ENCODE measurements around the gene CLIP3. TPM values are rescaled to one million over a fixed set of nuclear protein-coding genes. Genes with fewer than 3 reads are reported as not detected.

The CLIP3 gene
- total RNA-seq, 1 experiment from 2014 or later: 1.5 TPM

DNA sequence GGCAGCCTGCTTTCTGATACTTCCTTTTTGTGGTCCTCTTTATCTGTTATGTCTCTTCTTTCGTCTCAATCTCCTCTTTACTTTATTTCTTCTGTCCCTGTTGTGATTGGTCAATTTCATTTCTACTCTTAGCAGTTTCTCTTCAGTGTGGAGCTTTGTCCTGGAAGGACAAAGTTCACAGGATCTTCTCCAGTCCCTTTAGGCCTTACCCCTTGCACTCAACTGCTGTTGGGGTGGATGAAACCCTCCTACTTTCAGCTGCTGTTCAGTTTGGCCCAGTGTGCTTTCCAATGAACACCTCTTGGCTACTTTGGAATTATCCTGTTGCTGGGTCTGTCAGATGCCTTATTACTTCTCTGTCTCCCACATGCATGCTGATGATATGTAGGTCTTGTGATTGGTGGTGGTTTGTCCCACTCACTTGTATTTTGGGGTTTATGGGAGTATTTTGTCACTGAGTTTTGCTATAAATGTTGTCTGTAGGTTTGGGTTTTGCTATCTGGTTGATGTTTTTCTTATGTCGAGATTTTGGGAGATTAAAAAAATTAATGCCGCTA lies 46.8 kb upstream of the CLIP3 start:
- Histone ChIP-seq H3K4me1 (ENCODE audit: control insufficient read depth in 1 of 2, insufficient read depth in 2 of 2, low read length in 2 of 2) (no peaks in the 10 kb centered on the region), H4K20me1 (ENCODE audit: insufficient read depth) (no peaks in the 10 kb centered on the region), H3K36me3 (ENCODE audit: control insufficient read depth in 1 of 2, insufficient read depth in 2 of 2, low read length in 2 of 2) (peaks cover 20 to 40% of the 10 kb centered on the region in 2 experiments), H3K4me2 (ENCODE audit: low read length) (no peak overlapping the region), H3K9me2 (ENCODE audit: insufficient read depth) (no peaks in the 10 kb centered on the region), H3K79me2 (ENCODE audit: insufficient read depth, low read length) (no peaks in the 10 kb centered on the region), H3K27me3 (ENCODE audit: insufficient read depth, low read length) (no peaks in the 10 kb centered on the region), H3K9ac (ENCODE audit: low read length) (no peak overlapping the region), H3K4me3 (replicated peaks in 1 of 2; ENCODE audit: low read depth in 1 of 2, low read length in 2 of 2) (no peak overlapping the region), H3K27ac (ENCODE audit: low read depth, low read length) (no peak overlapping the region), H3K9me3 (ENCODE audit: control insufficient read depth in 1 of 2, insufficient read depth in 1 of 2, low read depth in 1 of 2, low read length in 2 of 2) (no peaks in the 10 kb centered on the region), H2AFZ (ENCODE audit: low read depth, low read length, poor library complexity, severe bottlenecking) (no peak overlapping the region)
- intact Hi-C loops (cut with micrococcal nuclease): no loop called here
- ATAC-seq (no peak), DNase-seq (ENCODE audit: low read depth, low spot score) (no peak)
- POLR2A ChIA-PET: no interaction called here
- TF ChIP-seq SIN3A (IDR thresholded peaks at IDR 0.05; ENCODE audit: low read depth) (no peak), ELF1 (IDR thresholded peaks at IDR 0.05; ENCODE audit: borderline replicate concordance, low read depth) (no peak), JUND (IDR thresholded peaks at IDR 0.05) (no peak), ZFX (IDR thresholded peaks at IDR 0.05) (no peak), FOSL1 (IDR thresholded peaks at IDR 0.05; ENCODE audit: low read depth) (no peak), SP1 (IDR thresholded peaks at IDR 0.05; ENCODE audit: low read depth) (no peak), TCF7L2 (IDR thresholded peaks at IDR 0.05; ENCODE audit: borderline replicate concordance, extremely low read depth, insufficient read depth, insufficient read length) (no peak), CBX3 (IDR thresholded peaks at IDR 0.05; ENCODE audit: low read depth) (no peak), SRF (IDR thresholded peaks at IDR 0.05; ENCODE audit: low read depth) (no peak), CEBPB (IDR thresholded peaks at IDR 0.05; ENCODE audit: low read depth) (no peak), POLR2A (IDR thresholded peaks at IDR 0.05; ENCODE audit: borderline replicate concordance, extremely low read depth, insufficient read depth, insufficient read length) (no peak), ZNF274 (IDR thresholded peaks at IDR 0.05; ENCODE audit: low read depth, low read length) (no peak), YY1 (IDR thresholded peaks at IDR 0.05; ENCODE audit: extremely low read depth, insufficient replicate concordance, low read depth, low read length) (no peak), POLR2AphosphoS5 (IDR thresholded peaks at IDR 0.05; ENCODE audit: low read depth, low read length) (no peak), EZH2 (IDR thresholded peaks at IDR 0.05) (no peak)
- TF ChIP-seq, protein P1, sequence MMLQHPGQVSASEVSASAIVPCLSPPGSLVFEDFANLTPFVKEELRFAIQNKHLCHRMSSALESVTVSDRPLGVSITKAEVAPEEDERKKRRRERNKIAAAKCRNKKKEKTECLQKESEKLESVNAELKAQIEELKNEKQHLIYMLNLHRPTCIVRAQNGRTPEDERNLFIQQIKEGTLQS (IDR thresholded peaks at IDR 0.05): no peak
- TF ChIP-seq, protein P2, sequence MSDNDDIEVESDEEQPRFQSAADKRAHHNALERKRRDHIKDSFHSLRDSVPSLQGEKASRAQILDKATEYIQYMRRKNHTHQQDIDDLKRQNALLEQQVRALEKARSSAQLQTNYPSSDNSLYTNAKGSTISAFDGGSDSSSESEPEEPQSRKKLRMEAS (IDR thresholded peaks at IDR 0.05): no peak
- TF ChIP-seq, protein P3, sequence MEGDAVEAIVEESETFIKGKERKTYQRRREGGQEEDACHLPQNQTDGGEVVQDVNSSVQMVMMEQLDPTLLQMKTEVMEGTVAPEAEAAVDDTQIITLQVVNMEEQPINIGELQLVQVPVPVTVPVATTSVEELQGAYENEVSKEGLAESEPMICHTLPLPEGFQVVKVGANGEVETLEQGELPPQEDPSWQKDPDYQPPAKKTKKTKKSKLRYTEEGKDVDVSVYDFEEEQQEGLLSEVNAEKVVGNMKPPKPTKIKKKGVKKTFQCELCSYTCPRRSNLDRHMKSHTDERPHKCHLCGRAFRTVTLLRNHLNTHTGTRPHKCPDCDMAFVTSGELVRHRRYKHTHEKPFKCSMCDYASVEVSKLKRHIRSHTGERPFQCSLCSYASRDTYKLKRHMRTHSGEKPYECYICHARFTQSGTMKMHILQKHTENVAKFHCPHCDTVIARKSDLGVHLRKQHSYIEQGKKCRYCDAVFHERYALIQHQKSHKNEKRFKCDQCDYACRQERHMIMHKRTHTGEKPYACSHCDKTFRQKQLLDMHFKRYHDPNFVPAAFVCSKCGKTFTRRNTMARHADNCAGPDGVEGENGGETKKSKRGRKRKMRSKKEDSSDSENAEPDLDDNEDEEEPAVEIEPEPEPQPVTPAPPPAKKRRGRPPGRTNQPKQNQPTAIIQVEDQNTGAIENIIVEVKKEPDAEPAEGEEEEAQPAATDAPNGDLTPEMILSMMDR (IDR thresholded peaks at IDR 0.05 in 2 of 3, conservative IDR thresholded peaks at IDR 0.05 in 1 of 3; ENCODE audit: borderline replicate concordance in 1 of 3, insufficient read depth in 1 of 3, low read depth in 2 of 3, low read length in 2 of 3): no peak
- CTCF ChIA-PET: no interaction called here
- RAD21 ChIA-PET (ENCODE audit: low non-redundant PET in 1 of 2, low total read pairs in 2 of 2, uncharacterized antibody in 2 of 2, unreplicated experiment in 2 of 2): no interaction called here
- BruUV-seq (replicated peaks): no TSS peak

All from HCT116 (cell line).